Nephron progenitor cell (in vitro differentiated cells): ENCODE results near the gene THOC2.
"Not testable (repeated sequence)": the region's sequence is repeated elsewhere in the genome, so short reads cannot be mapped to it uniquely, and the experiment has no call there.

Experiments used
- DNase-seq: peaks from one replicate; pipeline ENCODE4 v3.0.0; 2021
- H3K27ac Mint-ChIP-seq: 2 replicates; pipeline ENCODE4 v1.8.0; 2021; ENCODE audit warnings: mild to moderate bottlenecking, moderate library complexity, mixed read lengths
- H3K27me3 Mint-ChIP-seq: 2 replicates; pipeline ENCODE4 v1.8.0; 2021; ENCODE audit warnings: mild to moderate bottlenecking, low read depth, mixed read lengths; ENCODE audit not compliant: poor library complexity
- H3K36me3 Mint-ChIP-seq: 2 replicates; pipeline ENCODE4 v1.8.0; 2021; ENCODE audit warnings: low read depth, mixed read lengths
- H3K4me1 Mint-ChIP-seq: 2 replicates; pipeline ENCODE4 v1.8.0; 2021; ENCODE audit warnings: mixed read lengths
- H3K4me3 Mint-ChIP-seq: 2 replicates; pipeline ENCODE4 v1.8.0; 2021; ENCODE audit warnings: mild to moderate bottlenecking, moderate library complexity, mixed read lengths
- H3K9me3 Mint-ChIP-seq: 2 replicates; pipeline ENCODE4 v1.8.0; 2021; ENCODE audit warnings: mild to moderate bottlenecking, moderate library complexity, mixed read lengths
- TF ChIP-seq, protein P1 (sequence below): fragments of 200-600 bp; sonication (generic); IDR thresholded peaks from 2 replicates; pipeline ENCODE4 v1.5.0; 2021; ENCODE audit warnings: antibody characterized with exemption

The THOC2 gene

DNA sequence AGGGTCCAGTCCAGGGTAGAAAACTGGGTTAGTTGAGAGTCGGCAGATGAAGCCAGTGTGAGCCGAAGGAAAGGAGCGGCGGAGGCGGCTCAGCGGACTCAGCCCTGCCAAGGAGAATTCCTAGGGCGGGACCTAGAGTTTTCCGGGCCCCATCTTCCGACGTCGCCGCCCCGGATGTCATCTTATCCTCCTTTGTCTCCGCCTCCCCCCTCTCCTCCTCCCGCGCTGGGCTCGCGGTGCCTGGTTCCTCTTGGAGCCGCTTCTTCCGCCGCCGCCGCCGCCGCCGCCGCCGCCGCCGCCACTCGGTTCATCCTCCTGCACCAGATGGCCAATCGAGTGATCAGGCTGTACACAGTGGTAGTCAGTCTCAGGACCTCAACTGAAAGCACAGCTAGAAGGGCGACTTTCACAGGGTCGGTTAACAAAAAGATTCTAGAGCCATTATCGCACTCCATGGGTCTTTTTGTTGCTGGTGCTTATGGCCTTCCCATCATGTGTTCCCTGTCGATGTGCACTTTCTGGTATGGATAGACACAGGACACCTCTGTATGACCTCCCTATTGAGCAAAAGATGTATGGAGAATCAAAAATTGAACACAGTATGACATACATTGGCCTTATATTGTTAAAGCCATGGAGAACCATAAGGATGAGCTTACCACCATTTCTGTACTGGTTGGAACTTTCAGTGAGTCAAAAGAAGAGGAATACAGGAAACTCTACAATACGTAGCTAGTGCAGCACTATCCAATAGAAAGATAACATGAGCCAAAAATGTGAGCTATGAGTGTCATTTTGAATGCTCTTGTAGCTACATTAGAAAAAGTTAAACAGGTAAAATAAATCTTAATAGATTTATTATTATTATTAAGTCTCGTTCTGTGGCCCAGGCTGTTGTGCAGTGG lies 32.4 kb upstream of the THOC2 start:
- Mint-ChIP-seq H3K36me3 (no peaks in the 10 kb centered on the region), H3K4me3 (peak overlapping the region; percentile 71), H3K27ac (peak overlapping the region; percentile 52), H3K27me3 (no peaks in the 10 kb centered on the region), H3K9me3 (peaks cover 35% of the 10 kb centered on the region), H3K4me1 (peaks cover 16% of the 10 kb centered on the region)
- peak; percentile 79 for DNase-seq
- TF ChIP-seq, protein P1, sequence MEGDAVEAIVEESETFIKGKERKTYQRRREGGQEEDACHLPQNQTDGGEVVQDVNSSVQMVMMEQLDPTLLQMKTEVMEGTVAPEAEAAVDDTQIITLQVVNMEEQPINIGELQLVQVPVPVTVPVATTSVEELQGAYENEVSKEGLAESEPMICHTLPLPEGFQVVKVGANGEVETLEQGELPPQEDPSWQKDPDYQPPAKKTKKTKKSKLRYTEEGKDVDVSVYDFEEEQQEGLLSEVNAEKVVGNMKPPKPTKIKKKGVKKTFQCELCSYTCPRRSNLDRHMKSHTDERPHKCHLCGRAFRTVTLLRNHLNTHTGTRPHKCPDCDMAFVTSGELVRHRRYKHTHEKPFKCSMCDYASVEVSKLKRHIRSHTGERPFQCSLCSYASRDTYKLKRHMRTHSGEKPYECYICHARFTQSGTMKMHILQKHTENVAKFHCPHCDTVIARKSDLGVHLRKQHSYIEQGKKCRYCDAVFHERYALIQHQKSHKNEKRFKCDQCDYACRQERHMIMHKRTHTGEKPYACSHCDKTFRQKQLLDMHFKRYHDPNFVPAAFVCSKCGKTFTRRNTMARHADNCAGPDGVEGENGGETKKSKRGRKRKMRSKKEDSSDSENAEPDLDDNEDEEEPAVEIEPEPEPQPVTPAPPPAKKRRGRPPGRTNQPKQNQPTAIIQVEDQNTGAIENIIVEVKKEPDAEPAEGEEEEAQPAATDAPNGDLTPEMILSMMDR, result no peak

DNA sequence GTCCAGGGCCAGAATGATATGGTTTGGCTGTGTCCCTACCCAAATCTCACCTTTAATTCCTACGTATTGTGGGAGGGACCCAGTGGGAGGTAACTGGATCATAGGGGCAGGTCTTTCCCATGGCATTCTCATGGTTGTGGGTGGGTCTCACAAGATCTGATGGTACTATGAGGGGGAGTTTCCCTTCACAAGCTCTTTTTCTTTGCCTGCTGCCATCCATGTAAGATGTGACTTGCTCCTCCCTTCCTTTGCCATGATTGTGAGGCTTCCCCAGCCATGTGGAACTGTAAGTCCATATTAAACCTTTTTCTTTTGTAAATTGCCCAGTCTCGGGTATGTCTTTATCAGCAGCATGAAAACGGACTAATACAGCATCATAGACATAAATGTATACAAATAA lies 27.0 kb upstream of the THOC2 start:
- H3K9me3 Mint-ChIP-seq, result peaks cover 61% of the 10 kb centered on the region
- not testable (repeated sequence) for H3K4me3 Mint-ChIP-seq, H3K36me3 Mint-ChIP-seq, DNase-seq, H3K4me1 Mint-ChIP-seq, H3K27me3 Mint-ChIP-seq, H3K27ac Mint-ChIP-seq

DNA sequence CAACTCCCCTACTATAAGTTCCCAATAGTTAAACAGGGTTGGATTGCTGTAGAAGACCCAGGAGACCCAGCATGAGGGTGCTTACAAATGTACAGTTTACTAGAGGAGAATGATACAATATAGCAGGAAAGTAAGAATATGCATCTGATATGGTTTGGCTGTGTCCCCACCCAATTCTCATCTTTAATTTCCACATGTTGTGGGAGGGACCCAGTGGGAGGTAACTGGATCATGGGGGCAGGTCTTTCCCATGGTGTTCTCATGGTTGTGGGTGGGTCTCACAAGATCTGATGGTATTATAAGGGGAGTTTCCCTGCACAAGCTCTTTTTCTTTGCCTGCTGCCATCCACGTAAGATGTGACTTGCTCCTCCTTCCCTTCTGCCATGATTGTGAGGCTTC lies 24.9 kb upstream of the THOC2 start:
- not testable (repeated sequence) for H3K27ac Mint-ChIP-seq, DNase-seq, H3K36me3 Mint-ChIP-seq, H3K4me1 Mint-ChIP-seq, H3K27me3 Mint-ChIP-seq, H3K4me3 Mint-ChIP-seq
- H3K9me3 Mint-ChIP-seq, result peaks cover 68% of the 10 kb centered on the region

DNA sequence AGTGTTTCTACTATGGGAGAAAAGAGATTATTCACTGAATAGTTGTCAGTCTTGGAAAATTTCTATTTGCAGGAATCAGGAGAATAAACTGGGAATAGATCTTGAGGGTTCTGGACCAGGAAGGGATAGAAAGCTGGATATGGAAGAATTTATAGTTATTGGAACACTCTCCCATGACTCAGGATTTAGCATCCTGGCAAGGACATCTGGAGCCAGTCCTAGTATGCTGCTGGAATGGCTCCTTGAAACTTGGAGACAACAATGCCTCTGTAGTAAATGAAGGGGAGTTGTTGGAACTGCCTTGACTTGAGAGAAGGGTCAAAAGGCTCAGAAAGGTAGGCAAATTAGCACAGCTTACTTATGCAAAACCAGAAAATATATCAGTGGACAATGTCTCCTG lies 23.5 kb upstream of the THOC2 start:
- Mint-ChIP-seq H3K27me3 (peaks cover 3% of the 10 kb centered on the region), H3K4me3 (no peak overlapping the region), H3K36me3 (no peaks in the 10 kb centered on the region), H3K9me3 (peaks cover 73% of the 10 kb centered on the region), H3K27ac (no peak overlapping the region), H3K4me1 (no peaks in the 10 kb centered on the region)
- no peak for DNase-seq
- TF ChIP-seq, protein P1, result no peak

DNA sequence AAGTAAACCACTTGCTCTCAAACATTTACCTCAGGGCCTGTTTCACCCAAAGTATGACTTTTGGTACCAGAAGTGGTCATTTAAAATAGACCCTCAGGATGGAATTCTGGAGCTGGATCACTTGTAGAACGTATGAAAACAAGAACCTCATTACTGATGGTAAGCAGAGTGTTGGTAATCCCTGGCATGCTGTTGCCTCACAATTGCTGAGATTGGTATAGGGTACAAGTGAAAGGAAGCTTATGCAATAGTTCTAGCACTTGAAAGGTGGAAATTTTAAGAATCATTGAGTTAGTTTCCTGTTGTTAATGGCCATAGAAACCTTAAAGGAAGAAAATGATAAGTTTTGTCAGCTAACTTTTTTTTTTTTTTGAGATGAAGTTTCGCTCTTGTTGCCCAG lies 22.3 kb upstream of the THOC2 start:
- peaks cover 3% of the 10 kb centered on the region for H3K27me3 Mint-ChIP-seq
- no peak for DNase-seq
- no peaks in the 10 kb centered on the region for H3K36me3 Mint-ChIP-seq
- TF ChIP-seq, protein P1, result no peak
- H3K9me3 Mint-ChIP-seq, result peaks cover 72% of the 10 kb centered on the region
- no peak overlapping the region for H3K4me3 Mint-ChIP-seq
- H3K4me1 Mint-ChIP-seq, result no peaks in the 10 kb centered on the region
- H3K27ac Mint-ChIP-seq, result no peak overlapping the region

DNA sequence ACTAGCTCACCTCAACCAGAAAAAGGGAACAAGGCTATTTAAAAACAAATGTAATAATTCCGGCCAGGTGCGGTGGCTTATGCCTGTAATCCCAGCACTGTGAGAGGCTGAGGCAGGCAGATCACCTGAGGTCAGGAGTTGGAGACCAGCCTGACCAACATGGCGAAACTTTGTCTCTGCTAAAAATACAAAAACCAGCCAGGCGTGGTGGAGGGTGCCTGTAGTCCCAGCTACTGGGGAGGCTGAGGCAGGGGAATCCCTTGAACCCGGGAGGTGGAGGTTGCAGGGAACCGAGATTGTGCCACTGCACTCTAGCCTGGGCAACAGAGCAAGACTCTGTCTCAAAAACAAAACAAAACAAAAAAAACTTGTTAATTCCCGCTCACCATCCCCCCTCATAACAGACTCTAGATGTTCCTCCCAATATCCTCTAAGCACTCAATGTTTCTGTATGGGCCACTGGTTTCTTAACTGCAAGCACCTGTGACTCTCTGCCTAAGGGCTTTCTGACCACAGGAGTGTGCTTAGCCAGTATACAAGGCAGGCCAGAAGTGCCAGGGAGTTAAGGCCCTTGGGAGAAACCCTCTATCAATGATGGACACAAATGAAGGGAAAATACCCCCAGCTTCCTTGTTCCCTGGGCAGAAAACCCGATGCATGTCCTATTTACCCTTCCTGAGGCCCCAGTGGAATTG lies 21.0 kb upstream of the THOC2 start:
- H3K9me3 Mint-ChIP-seq, result peaks cover 65% of the 10 kb centered on the region
- H3K36me3 Mint-ChIP-seq, result no peaks in the 10 kb centered on the region
- no peaks in the 10 kb centered on the region for H3K4me1 Mint-ChIP-seq
- H3K27me3 Mint-ChIP-seq, result peaks cover 3% of the 10 kb centered on the region
- no peak overlapping the region for H3K27ac Mint-ChIP-seq
- H3K4me3 Mint-ChIP-seq, result no peak overlapping the region
- no peak for DNase-seq
- TF ChIP-seq, protein P1, result no peak
